ENCODE results near the gene WDR70.

- no peak for TF ChIP-seq POLR2A (IDR thresholded peaks at IDR 0.05)
- TF ChIP-seq, protein P1, sequence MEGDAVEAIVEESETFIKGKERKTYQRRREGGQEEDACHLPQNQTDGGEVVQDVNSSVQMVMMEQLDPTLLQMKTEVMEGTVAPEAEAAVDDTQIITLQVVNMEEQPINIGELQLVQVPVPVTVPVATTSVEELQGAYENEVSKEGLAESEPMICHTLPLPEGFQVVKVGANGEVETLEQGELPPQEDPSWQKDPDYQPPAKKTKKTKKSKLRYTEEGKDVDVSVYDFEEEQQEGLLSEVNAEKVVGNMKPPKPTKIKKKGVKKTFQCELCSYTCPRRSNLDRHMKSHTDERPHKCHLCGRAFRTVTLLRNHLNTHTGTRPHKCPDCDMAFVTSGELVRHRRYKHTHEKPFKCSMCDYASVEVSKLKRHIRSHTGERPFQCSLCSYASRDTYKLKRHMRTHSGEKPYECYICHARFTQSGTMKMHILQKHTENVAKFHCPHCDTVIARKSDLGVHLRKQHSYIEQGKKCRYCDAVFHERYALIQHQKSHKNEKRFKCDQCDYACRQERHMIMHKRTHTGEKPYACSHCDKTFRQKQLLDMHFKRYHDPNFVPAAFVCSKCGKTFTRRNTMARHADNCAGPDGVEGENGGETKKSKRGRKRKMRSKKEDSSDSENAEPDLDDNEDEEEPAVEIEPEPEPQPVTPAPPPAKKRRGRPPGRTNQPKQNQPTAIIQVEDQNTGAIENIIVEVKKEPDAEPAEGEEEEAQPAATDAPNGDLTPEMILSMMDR (IDR thresholded peaks at IDR 0.05) = no peak
These were observed 225.2 kb downstream of the WDR70 start for GRCh38 chr5:37604290-37604689.

All from uterus (tissue), 2 donors.